Measurements from ENCODE around the gene HSPA12B. TPM values are rescaled to one million over a fixed set of nuclear protein-coding genes. Genes with fewer than 3 reads are reported as not detected.

HSPA12B gene
- total RNA-seq, 2 experiments from 2014 or later, result 0.08 TPM; not detected in 1

DNA sequence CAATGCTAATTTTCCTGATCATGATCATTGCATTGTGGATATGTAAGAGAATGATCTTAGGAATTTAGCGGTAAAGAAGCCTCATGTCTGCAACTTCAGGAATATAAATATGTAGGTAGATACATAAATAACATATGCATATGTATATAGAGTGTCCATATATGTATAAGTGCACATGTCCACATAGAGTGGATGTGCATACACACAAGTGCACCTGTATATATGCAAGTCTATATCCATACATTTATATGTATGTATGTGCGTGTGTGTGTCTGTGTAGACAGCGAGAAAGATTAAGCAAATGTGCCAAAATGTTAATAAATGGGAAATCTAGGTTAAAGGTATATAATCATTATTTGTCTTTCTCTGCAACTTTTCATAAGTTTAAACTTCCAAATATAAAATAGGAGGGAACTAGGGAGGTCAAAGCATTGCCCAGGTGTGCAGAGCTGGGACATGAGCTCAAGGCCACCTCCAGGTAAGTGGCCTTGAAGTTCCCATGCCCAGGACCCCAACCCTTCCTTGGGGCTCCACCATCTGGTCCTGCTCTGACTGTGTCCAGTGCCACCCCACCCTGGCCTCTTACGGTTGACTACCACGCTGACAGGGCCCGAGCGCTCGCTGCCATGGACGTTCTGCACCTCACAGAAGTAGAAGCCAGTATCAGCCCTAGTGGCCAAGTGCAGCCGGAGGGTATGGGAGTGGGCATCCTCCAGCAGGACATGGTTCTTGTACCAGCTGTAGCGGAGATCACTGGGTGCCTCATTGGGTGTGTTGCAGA lies 29.7 kb upstream of the HSPA12B start:
- Mint-ChIP-seq H3K4me3 (no peak overlapping the region), H3K4me1 (ENCODE audit: low read depth) (no peaks in the 10 kb centered on the region), H3K9me3 (no peaks in the 10 kb centered on the region), H3K36me3 (ENCODE audit: low read depth) (no peaks in the 10 kb centered on the region), H3K27ac (no peak overlapping the region), H3K27me3 (no peaks in the 10 kb centered on the region)
- intact Hi-C loops (cut with DNase I, micrococcal nuclease), result no loop called here
- Histone ChIP-seq H3K27ac (ENCODE audit: low read depth in 1 of 2, low read length in 2 of 2) (no peak overlapping the region), H3K9me3 (ENCODE audit: control insufficient read depth in 1 of 2, insufficient read depth in 1 of 2, low read length in 2 of 2) (no peaks in the 10 kb centered on the region), H3K36me3 (ENCODE audit: insufficient read depth, low read length) (no peaks in the 10 kb centered on the region), H3K27me3 (ENCODE audit: control insufficient read depth in 1 of 2, insufficient read depth in 2 of 2, low read length in 2 of 2) (no peaks in the 10 kb centered on the region), H3K4me1 (ENCODE audit: insufficient read depth, low read length) (no peaks in the 10 kb centered on the region), H3K4me3 (ENCODE audit: low read length) (no peak overlapping the region)
- ATAC-seq (ENCODE audit: poor library complexity) (no peak), DNase-seq (no peak)
- CTCF ChIA-PET, result no interaction called here
- POLR2A ChIA-PET, result no interaction called here
- TF ChIP-seq, protein P1, sequence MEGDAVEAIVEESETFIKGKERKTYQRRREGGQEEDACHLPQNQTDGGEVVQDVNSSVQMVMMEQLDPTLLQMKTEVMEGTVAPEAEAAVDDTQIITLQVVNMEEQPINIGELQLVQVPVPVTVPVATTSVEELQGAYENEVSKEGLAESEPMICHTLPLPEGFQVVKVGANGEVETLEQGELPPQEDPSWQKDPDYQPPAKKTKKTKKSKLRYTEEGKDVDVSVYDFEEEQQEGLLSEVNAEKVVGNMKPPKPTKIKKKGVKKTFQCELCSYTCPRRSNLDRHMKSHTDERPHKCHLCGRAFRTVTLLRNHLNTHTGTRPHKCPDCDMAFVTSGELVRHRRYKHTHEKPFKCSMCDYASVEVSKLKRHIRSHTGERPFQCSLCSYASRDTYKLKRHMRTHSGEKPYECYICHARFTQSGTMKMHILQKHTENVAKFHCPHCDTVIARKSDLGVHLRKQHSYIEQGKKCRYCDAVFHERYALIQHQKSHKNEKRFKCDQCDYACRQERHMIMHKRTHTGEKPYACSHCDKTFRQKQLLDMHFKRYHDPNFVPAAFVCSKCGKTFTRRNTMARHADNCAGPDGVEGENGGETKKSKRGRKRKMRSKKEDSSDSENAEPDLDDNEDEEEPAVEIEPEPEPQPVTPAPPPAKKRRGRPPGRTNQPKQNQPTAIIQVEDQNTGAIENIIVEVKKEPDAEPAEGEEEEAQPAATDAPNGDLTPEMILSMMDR (IDR thresholded peaks at IDR 0.05), result no peak

DNA sequence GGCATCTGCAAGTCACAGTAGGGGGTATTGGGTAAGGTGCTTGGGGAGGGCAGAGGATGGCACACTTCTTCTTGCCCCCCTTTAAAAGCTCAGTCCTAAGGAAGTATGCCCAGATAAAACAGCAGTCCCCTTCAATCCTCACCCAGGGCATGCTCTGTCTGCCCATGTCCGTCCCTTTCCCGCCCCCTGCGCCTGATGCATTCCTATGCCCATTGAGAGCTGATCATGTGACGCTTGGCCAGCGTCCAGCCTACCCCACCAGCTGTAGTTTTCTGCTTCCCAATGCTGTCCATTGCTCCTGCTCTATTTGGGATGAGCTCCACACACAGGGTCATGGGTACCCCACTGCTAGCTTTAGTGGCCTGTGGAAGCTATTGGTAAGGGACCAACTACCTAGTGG lies 28.4 kb upstream of the HSPA12B start:
- CTCF ChIA-PET, result no interaction called here
- ATAC-seq (ENCODE audit: poor library complexity), result no peak
- DNase-seq, result no peak
- no peaks in the 10 kb centered on the region for H3K4me1 ChIP-seq (ENCODE audit: insufficient read depth, low read length)
- no peaks in the 10 kb centered on the region for H3K27me3 ChIP-seq (ENCODE audit: control insufficient read depth in 1 of 2, insufficient read depth in 2 of 2, low read length in 2 of 2)
- no peak overlapping the region for H3K4me3 ChIP-seq (ENCODE audit: low read length)
- Mint-ChIP-seq H3K4me1 (ENCODE audit: low read depth) (no peaks in the 10 kb centered on the region), H3K4me3 (no peak overlapping the region), H3K27me3 (no peaks in the 10 kb centered on the region), H3K27ac (no peak overlapping the region), H3K36me3 (ENCODE audit: low read depth) (no peaks in the 10 kb centered on the region), H3K9me3 (no peaks in the 10 kb centered on the region)
- no peak overlapping the region for H3K27ac ChIP-seq (ENCODE audit: low read depth in 1 of 2, low read length in 2 of 2)
- POLR2A ChIA-PET, result no interaction called here
- TF ChIP-seq, protein P1 (IDR thresholded peaks at IDR 0.05), result no peak
- intact Hi-C loops (cut with DNase I, micrococcal nuclease), result no loop called here
- H3K9me3 ChIP-seq (ENCODE audit: control insufficient read depth in 1 of 2, insufficient read depth in 1 of 2, low read length in 2 of 2), result no peaks in the 10 kb centered on the region
- no peaks in the 10 kb centered on the region for H3K36me3 ChIP-seq (ENCODE audit: insufficient read depth, low read length)

DNA sequence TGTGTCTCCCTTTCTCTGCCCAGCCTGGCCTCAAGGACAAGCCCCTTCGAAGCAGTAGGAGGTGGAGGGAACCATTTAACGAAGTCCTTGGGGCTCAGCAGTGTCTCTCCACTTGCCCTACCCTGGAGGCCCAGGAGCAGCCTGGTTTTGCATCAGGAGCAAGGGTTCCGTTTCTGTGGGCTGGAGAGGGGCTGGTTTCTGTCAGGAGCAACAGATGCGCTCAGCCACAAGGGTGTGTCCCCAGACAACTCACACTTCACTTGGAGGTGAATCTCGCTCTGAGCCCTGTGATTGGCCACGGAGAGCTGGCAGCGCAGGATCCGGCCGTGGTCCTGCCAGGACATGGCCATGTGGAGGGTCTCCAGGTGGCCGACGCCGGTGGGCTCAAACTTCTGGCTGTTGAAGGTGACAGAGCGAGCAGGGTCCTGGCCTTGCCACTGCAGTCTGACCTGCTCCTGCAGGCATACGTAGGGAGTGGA lies 27.0 kb upstream of the HSPA12B start:
- Mint-ChIP-seq H3K36me3 (ENCODE audit: low read depth) (no peaks in the 10 kb centered on the region), H3K4me3 (no peak overlapping the region), H3K27me3 (no peaks in the 10 kb centered on the region), H3K27ac (no peak overlapping the region), H3K9me3 (no peaks in the 10 kb centered on the region), H3K4me1 (ENCODE audit: low read depth) (no peaks in the 10 kb centered on the region)
- ATAC-seq (ENCODE audit: poor library complexity) (no peak), DNase-seq (no peak)
- peaks cover 2% of the 10 kb centered on the region for H3K4me1 ChIP-seq (ENCODE audit: insufficient read depth, low read length)
- ChIA-PET POLR2A (no interaction called here), CTCF (no interaction called here)
- TF ChIP-seq, protein P1 (IDR thresholded peaks at IDR 0.05), result no peak
- intact Hi-C loops (cut with DNase I, micrococcal nuclease), result no loop called here
- no peaks in the 10 kb centered on the region for H3K9me3 ChIP-seq (ENCODE audit: control insufficient read depth in 1 of 2, insufficient read depth in 1 of 2, low read length in 2 of 2)
- no peaks in the 10 kb centered on the region for H3K27me3 ChIP-seq (ENCODE audit: control insufficient read depth in 1 of 2, insufficient read depth in 2 of 2, low read length in 2 of 2)
- H3K36me3 ChIP-seq (ENCODE audit: insufficient read depth, low read length), result no peaks in the 10 kb centered on the region
- H3K27ac ChIP-seq (ENCODE audit: low read depth in 1 of 2, low read length in 2 of 2), result no peak overlapping the region
- H3K4me3 ChIP-seq (ENCODE audit: low read length), result no peak overlapping the region
